Activated T-helper 2 cell treated with anti-CD3 and anti-CD28 coated beads, Interferon-gamma antibody, Interleukin-2, Interleukin-4, amounts not matched to agents 10 μg/mL and 5 μg/mL and 100 μg/mL, durations not matched to agents 14 hours and 24 hours and 36 hours (primary cell): ENCODE data around the gene NLRP10. TPM values are rescaled to one million over a fixed set of nuclear protein-coding genes. Genes with fewer than 3 reads are reported as not detected.

Source experiments
- DNase-seq: peaks from one replicate; pipeline ENCODE4 v3.0.0; 2021; ENCODE audit warnings: low spot score
- H3K27ac Mint-ChIP-seq: one replicate; pipeline ENCODE4 v1.8.0; 2021; ENCODE audit warnings: mixed read lengths
- H3K27me3 Mint-ChIP-seq: one replicate; pipeline ENCODE4 v1.8.0; 2021; ENCODE audit warnings: low read depth, mixed read lengths
- H3K36me3 Mint-ChIP-seq: one replicate; pipeline ENCODE4 v1.8.0; 2021; ENCODE audit warnings: low read depth, mixed read lengths
- H3K4me1 Mint-ChIP-seq: one replicate; pipeline ENCODE4 v1.8.0; 2021; ENCODE audit warnings: low read depth, mixed read lengths
- H3K4me3 Mint-ChIP-seq: one replicate; pipeline ENCODE4 v1.8.0; 2021; ENCODE audit warnings: low read depth, mild to moderate bottlenecking, moderate library complexity, mixed read lengths
- H3K9me3 Mint-ChIP-seq: one replicate; pipeline ENCODE4 v1.8.0; 2021; ENCODE audit warnings: mixed read lengths
- intact Hi-C: fragments of 100-400 bp; cut with micrococcal nuclease; formaldehyde crosslinking; loops from one replicate; pipeline ENCODE4 v1.15.1; 2023
- total RNA-seq: library from RNA; stranded (reverse); gene quantifications from 2 replicates; pipeline ENCODE4 v1.2.3, GENCODE V29; 2022

Gene NLRP10
- total RNA-seq, 1 donor from 2014 or later, result not detected

DNA sequence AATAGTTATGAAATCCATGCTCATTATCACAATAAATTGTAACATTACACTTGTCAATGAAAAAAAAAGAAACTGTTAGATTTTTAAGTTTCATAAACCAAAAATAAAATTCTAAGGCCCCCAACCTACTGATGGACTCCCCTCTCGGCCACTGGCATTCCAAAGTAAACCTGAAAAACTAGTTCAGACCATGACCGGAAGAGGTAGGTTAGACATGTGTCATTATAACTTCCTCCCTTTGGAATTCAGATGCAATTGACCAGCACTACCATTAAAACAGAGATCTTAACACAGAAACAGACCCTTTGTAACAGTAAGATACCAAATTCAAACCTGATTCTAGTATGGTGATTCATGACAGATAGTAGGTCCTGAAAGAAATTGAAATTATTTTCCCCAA lies 47.1 kb downstream of the NLRP10 start:
- Mint-ChIP-seq H3K4me3 (no peak overlapping the region), H3K9me3 (no peaks in the 10 kb centered on the region), H3K27ac (no peak overlapping the region), H3K27me3 (no peaks in the 10 kb centered on the region), H3K36me3 (no peaks in the 10 kb centered on the region), H3K4me1 (no peaks in the 10 kb centered on the region)
- no peak for DNase-seq
- intact Hi-C loops, result no loop called here

Other genes starting within 250 kb of the NLRP10 start
- gene OR5P2, start 168.5 kb downstream of the NLRP10 start, total RNA-seq, result not detected in 2 replicates
- gene OR5P3, start 134.6 kb downstream of the NLRP10 start, total RNA-seq, result not detected in 2 replicates
- gene OR10A6, start 34.2 kb downstream of the NLRP10 start, total RNA-seq, result not detected in 2 replicates
- gene OR10A3, start 23.7 kb downstream of the NLRP10 start, total RNA-seq, result not detected in 2 replicates
- gene EIF3F, start 21.9 kb upstream of the NLRP10 start, total RNA-seq, result 237 and 239 TPM in 2 replicates
- 0.50 and 0.55 TPM in 2 replicates for gene TUB, start 115.8 kb upstream of the NLRP10 start, total RNA-seq
- gene RIC3, start 203.6 kb upstream of the NLRP10 start, total RNA-seq, result 2.3 and 3.2 TPM in 2 replicates